Activated naive CD4-positive, alpha-beta T cell treated with anti-CD3 and anti-CD28 coated beads for 36 hours (primary cell): ENCODE data around the gene DNAJB12. TPM values are rescaled to one million over a fixed set of nuclear protein-coding genes. Genes with fewer than 3 reads are reported as not detected.

Experiments
- CTCF ChIA-PET: fragments of 350-600 bp; sonication (Branson Sonifier 250); formaldehyde crosslinking; loops from one replicate; lab custom pipeline; 2021; ENCODE audit warnings: antibody characterized with exemption; lab: Charles Lee
- DNase-seq: peaks from one replicate; pipeline ENCODE4 v3.0.0-alpha.2; 2020
- H3K27ac Mint-ChIP-seq: one replicate; pipeline ENCODE4 v1.8.0; 2021; ENCODE audit warnings: mild to moderate bottlenecking, mixed read lengths
- H3K27me3 Mint-ChIP-seq: one replicate; pipeline ENCODE4 v1.8.0; 2021; ENCODE audit warnings: low read depth, mixed read lengths
- H3K36me3 Mint-ChIP-seq: one replicate; pipeline ENCODE4 v1.8.0; 2021; ENCODE audit warnings: low read depth, mixed read lengths
- H3K4me1 Mint-ChIP-seq: one replicate; pipeline ENCODE4 v1.8.0; 2021; ENCODE audit warnings: low read depth, mixed read lengths
- H3K4me3 Mint-ChIP-seq: one replicate; pipeline ENCODE4 v1.8.0; 2021; ENCODE audit warnings: mild to moderate bottlenecking, moderate library complexity, mixed read lengths
- H3K9me3 Mint-ChIP-seq: one replicate; pipeline ENCODE4 v1.8.0; 2021; ENCODE audit warnings: mixed read lengths
- intact Hi-C: fragments of 100-400 bp; cut with micrococcal nuclease; formaldehyde crosslinking; loops from one replicate; pipeline ENCODE4 v1.15.1; 2023
- total RNA-seq, 2 experiments: library from RNA; stranded (reverse); gene quantifications; one replicate each; pipeline ENCODE4 v1.2.3, GENCODE V29; 2021

The DNAJB12 gene
- total RNA-seq, 2 experiments from 2014 or later: 13.7 to 14.1 TPM

- peak overlapping the region; percentile 65 for H3K4me3 Mint-ChIP-seq
- peaks cover 64% of the 10 kb centered on the region for H3K4me1 Mint-ChIP-seq
- H3K27ac Mint-ChIP-seq: peak overlapping the region; percentile 100
- no peaks in the 10 kb centered on the region for H3K27me3 Mint-ChIP-seq
- intact Hi-C loops: loop anchor here (1.0 to 5.0 kb wide), 6 partner anchors 38 to 378 kb away; partner anchors contain the start of genes ANAPC16 and ASCC1
- H3K36me3 Mint-ChIP-seq: peaks cover 29% of the 10 kb centered on the region
- H3K9me3 Mint-ChIP-seq: no peaks in the 10 kb centered on the region
- peak; percentile 69 for DNase-seq
- CTCF ChIA-PET: interaction anchor here (0.6 to 14.9 kb wide), 15 partner anchors 8 to 440 kb away, joined by 3 to 195 read pairs (median 5); partner anchors contain the start of gene DDIT4
These were observed 19.1 kb downstream of the DNAJB12 start for GRCh38 chr10:72335394-72336258.

GRCh38 chr10:72334825-72335393 is 19.8 kb downstream of the DNAJB12 start:
- peak; percentile 94 for DNase-seq
- CTCF ChIA-PET: interaction anchor here (0.6 to 14.9 kb wide), 18 partner anchors 9 to 440 kb away, joined by 3 to 195 read pairs (median 4); partner anchors contain the start of gene DDIT4
- Mint-ChIP-seq H3K4me3 (peak overlapping the region; percentile 65), H3K27me3 (no peaks in the 10 kb centered on the region), H3K27ac (peak overlapping the region; percentile 100), H3K4me1 (peaks cover 69% of the 10 kb centered on the region), H3K36me3 (peaks cover 27% of the 10 kb centered on the region), H3K9me3 (no peaks in the 10 kb centered on the region)
- intact Hi-C loops: loop anchor here (1.0 to 5.0 kb wide), 7 partner anchors 38 to 563 kb away; partner anchors contain the start of genes ANAPC16, ASCC1 and VSIR

- Mint-ChIP-seq H3K4me3 (peak overlapping the region; percentile 65), H3K27me3 (no peaks in the 10 kb centered on the region), H3K36me3 (peaks cover 27% of the 10 kb centered on the region), H3K27ac (peak overlapping the region; percentile 100), H3K9me3 (no peaks in the 10 kb centered on the region), H3K4me1 (peaks cover 75% of the 10 kb centered on the region)
- DNase-seq: peak; percentile 52
- CTCF ChIA-PET: interaction anchor here (0.6 to 14.9 kb wide), 15 partner anchors 12 to 356 kb away, joined by 3 to 195 read pairs (median 4); partner anchors contain the start of gene DDIT4
- intact Hi-C loops: loop anchor here (5.0 kb wide), 1 partner anchor 562 kb away; the partner anchor contains the start of gene VSIR
These were observed 20.4 kb downstream of the DNAJB12 start for GRCh38 chr10:72334196-72334824.

- CTCF ChIA-PET: interaction anchor here (0.7 to 14.9 kb wide), 11 partner anchors 16 to 285 kb away, joined by 3 to 195 read pairs (median 4); partner anchors contain the start of gene DDIT4
- Mint-ChIP-seq H3K4me1 (peaks cover 83% of the 10 kb centered on the region), H3K27me3 (no peaks in the 10 kb centered on the region), H3K27ac (peak overlapping the region; percentile 100), H3K4me3 (peak overlapping the region; percentile 76), H3K36me3 (peaks cover 31% of the 10 kb centered on the region), H3K9me3 (no peaks in the 10 kb centered on the region)
- intact Hi-C loops: loop anchor here (2.0 to 5.0 kb wide), 2 partner anchors 59 to 561 kb away; partner anchors contain the start of gene VSIR
- peak; percentile 74 for DNase-seq
These were observed 21.4 kb downstream of the DNAJB12 start for GRCh38 chr10:72333112-72334015.

GRCh38 chr10:72332423-72333111 is 22.2 kb downstream of the DNAJB12 start:
- no peak for DNase-seq
- H3K9me3 Mint-ChIP-seq: no peaks in the 10 kb centered on the region
- peaks cover 35% of the 10 kb centered on the region for H3K36me3 Mint-ChIP-seq
- no peaks in the 10 kb centered on the region for H3K27me3 Mint-ChIP-seq
- peak overlapping the region; percentile 76 for H3K4me3 Mint-ChIP-seq
- CTCF ChIA-PET: interaction anchor here (0.5 to 14.9 kb wide), 14 partner anchors 7 to 436 kb away, joined by 3 to 195 read pairs (median 6); partner anchors contain the start of gene DDIT4
- intact Hi-C loops: loop anchor here (1.0 to 5.0 kb wide), 5 partner anchors 12 to 560 kb away; partner anchors contain the start of gene VSIR
- peak overlapping the region; percentile 100 for H3K27ac Mint-ChIP-seq
- H3K4me1 Mint-ChIP-seq: peaks cover 90% of the 10 kb centered on the region

- Mint-ChIP-seq H3K27ac (peak overlapping the region; percentile 100), H3K9me3 (no peaks in the 10 kb centered on the region), H3K4me3 (peak overlapping the region; percentile 76), H3K36me3 (peaks cover 40% of the 10 kb centered on the region), H3K27me3 (peaks cover 2% of the 10 kb centered on the region), H3K4me1 (peaks cover 87% of the 10 kb centered on the region)
- CTCF ChIA-PET: interaction anchor here (0.5 to 14.9 kb wide), 13 partner anchors 8 to 435 kb away, joined by 3 to 195 read pairs (median 6); partner anchors contain the start of gene DDIT4
- intact Hi-C loops: loop anchor here (1.0 to 5.0 kb wide), 6 partner anchors 11 to 559 kb away; partner anchors contain the start of gene VSIR
- DNase-seq: peak; percentile 98
These were observed 22.9 kb downstream of the DNAJB12 start for GRCh38 chr10:72331575-72332422.

- CTCF ChIA-PET: interaction anchor here (1.0 to 14.9 kb wide), 3 partner anchors 25 to 281 kb away, joined by 3 to 195 read pairs (median 6); partner anchors contain the start of gene DDIT4
- no peaks in the 10 kb centered on the region for H3K9me3 Mint-ChIP-seq
- peak overlapping the region; percentile 98 for H3K4me3 Mint-ChIP-seq
- no peak for DNase-seq
- peak overlapping the region; percentile 100 for H3K27ac Mint-ChIP-seq
- H3K27me3 Mint-ChIP-seq: peaks cover 5% of the 10 kb centered on the region
- peaks cover 78% of the 10 kb centered on the region for H3K4me1 Mint-ChIP-seq
- H3K36me3 Mint-ChIP-seq: peaks cover 39% of the 10 kb centered on the region
- intact Hi-C loops: loop anchor here (5.0 kb wide), 1 partner anchor 558 kb away; the partner anchor contains the start of gene VSIR
These were observed 24.7 kb downstream of the DNAJB12 start for GRCh38 chr10:72330069-72330426.

- intact Hi-C loops: loop anchor here (5.0 kb wide), 1 partner anchor 557 kb away; the partner anchor contains the start of gene VSIR
- DNase-seq: peak; percentile 37
- Mint-ChIP-seq H3K27ac (peak overlapping the region; percentile 100), H3K4me1 (peaks cover 78% of the 10 kb centered on the region), H3K27me3 (peaks cover 5% of the 10 kb centered on the region), H3K9me3 (no peaks in the 10 kb centered on the region), H3K36me3 (peaks cover 37% of the 10 kb centered on the region), H3K4me3 (peak overlapping the region; percentile 98)
- CTCF ChIA-PET: interaction anchor here (1.0 to 14.9 kb wide), 5 partner anchors 9 to 280 kb away, joined by 3 to 195 read pairs (median 4); partner anchors contain the start of gene DDIT4
These were observed 25.2 kb downstream of the DNAJB12 start for GRCh38 chr10:72329290-72330068.

- intact Hi-C loops: no loop called here
- Mint-ChIP-seq H3K27me3 (peaks cover 5% of the 10 kb centered on the region), H3K36me3 (peaks cover 34% of the 10 kb centered on the region), H3K27ac (peak overlapping the region; percentile 100), H3K4me1 (peaks cover 76% of the 10 kb centered on the region), H3K4me3 (peak overlapping the region; percentile 98), H3K9me3 (no peaks in the 10 kb centered on the region)
- CTCF ChIA-PET: interaction anchor here (0.7 to 14.9 kb wide), 4 partner anchors 8 to 64 kb away, joined by 3 to 195 read pairs (median 4); partner anchors contain the start of gene DDIT4
- DNase-seq: peak; percentile 75
These were observed 25.9 kb downstream of the DNAJB12 start for GRCh38 chr10:72328829-72329204.
